ENCODE measurements around the gene KLF9. TPM values are rescaled to one million over a fixed set of nuclear protein-coding genes. Genes with fewer than 3 reads are reported as not detected.

Gene KLF9
- total and polyA plus RNA-seq, 2 donors (not counting 1 experiment from before 2014, with no cell fraction given) = 27.0 to 27.6 TPM

DNA sequence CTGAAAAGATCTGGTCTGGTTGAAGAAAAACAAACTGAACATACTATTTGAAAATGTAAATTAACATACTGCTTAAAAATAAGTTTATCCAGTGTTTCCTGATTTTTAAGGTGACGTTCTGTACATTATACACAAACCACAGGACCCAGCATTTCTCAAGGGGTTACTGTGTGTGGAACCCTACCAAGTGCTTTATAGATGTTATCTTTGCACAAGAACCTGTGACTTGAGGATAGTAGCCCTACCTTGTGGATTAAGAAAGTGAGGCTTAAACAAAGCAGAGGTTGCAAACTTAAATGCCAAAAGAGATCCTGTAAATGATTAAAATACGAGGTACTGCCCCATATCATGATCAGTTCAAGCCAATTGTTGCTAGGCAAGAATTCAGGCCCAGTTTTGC is 4.7 kb downstream of the KLF9 start:
- Histone ChIP-seq H3K36me3 (ENCODE audit: control insufficient read depth, insufficient read depth, low read length) (peaks cover 2% of the 10 kb centered on the region), H3K9me3 (ENCODE audit: control insufficient read depth, insufficient read depth, low read depth, low read length) (no peaks in the 10 kb centered on the region), H3K4me3 (replicated peaks in 1 of 4; ENCODE audit: control extremely low read depth in 1 of 4, insufficient read depth in 1 of 4, low read depth in 3 of 4, low read length in 4 of 4) (peak overlapping the region in 3 of 4 experiments; percentile 64 to 96 (median 96)), H2AFZ (ENCODE audit: low read length) (no peak overlapping the region), H3K4me1 (ENCODE audit: control insufficient read depth, extremely low read depth, insufficient read depth, low read length) (peaks cover 26% of the 10 kb centered on the region), H3K79me2 (ENCODE audit: control insufficient read depth, insufficient read depth, low read length) (peaks cover 58% of the 10 kb centered on the region), H4K20me1 (ENCODE audit: control insufficient read depth, extremely low read depth, insufficient read depth, low read length) (no peaks in the 10 kb centered on the region), H3K4me2 (ENCODE audit: extremely low read depth, insufficient read depth, low read length) (peak overlapping the region; percentile 49), H3K9ac (ENCODE audit: insufficient read depth, low read length) (peak overlapping the region; percentile 100), H3K27ac (ENCODE audit: insufficient read depth, low read length) (peak overlapping the region; percentile 99), H3K27me3 (ENCODE audit: control insufficient read depth, insufficient read depth, low read length) (no peaks in the 10 kb centered on the region)
- TF ChIP-seq EZH2 (IDR thresholded peaks at IDR 0.05; ENCODE audit: low read length, missing control alignments) = no peak
- no peak for TF ChIP-seq CTCF (conservative IDR thresholded peaks at IDR 0.05 in 1 of 2, IDR thresholded peaks at IDR 0.05 in 1 of 2; ENCODE audit: low read depth in 1 of 2, low read length in 2 of 2)
- DNase-seq (ENCODE audit: low read depth in 2 of 2) = peak in 1 of 2 donors; percentile 32

GRCh38 chr9:70409280-70409679 is 5.2 kb downstream of the KLF9 start:
- peak in 1 of 2 donors; percentile 54 for DNase-seq (ENCODE audit: low read depth in 2 of 2)
- Histone ChIP-seq H3K79me2 (ENCODE audit: control insufficient read depth, insufficient read depth, low read length) (peaks cover 63% of the 10 kb centered on the region), H4K20me1 (ENCODE audit: control insufficient read depth, extremely low read depth, insufficient read depth, low read length) (no peaks in the 10 kb centered on the region), H2AFZ (ENCODE audit: low read length) (no peak overlapping the region), H3K36me3 (ENCODE audit: control insufficient read depth, insufficient read depth, low read length) (peaks cover 2% of the 10 kb centered on the region), H3K9ac (ENCODE audit: insufficient read depth, low read length) (no peak overlapping the region), H3K27ac (ENCODE audit: insufficient read depth, low read length) (peak overlapping the region; percentile 99), H3K9me3 (ENCODE audit: control insufficient read depth, insufficient read depth, low read depth, low read length) (no peaks in the 10 kb centered on the region), H3K4me1 (ENCODE audit: control insufficient read depth, extremely low read depth, insufficient read depth, low read length) (peaks cover 26% of the 10 kb centered on the region), H3K4me3 (replicated peaks in 1 of 4; ENCODE audit: control extremely low read depth in 1 of 4, insufficient read depth in 1 of 4, low read depth in 3 of 4, low read length in 4 of 4) (peak overlapping the region in 2 of 4 experiments; percentile 96), H3K27me3 (ENCODE audit: control insufficient read depth, insufficient read depth, low read length) (no peaks in the 10 kb centered on the region), H3K4me2 (ENCODE audit: extremely low read depth, insufficient read depth, low read length) (peak overlapping the region; percentile 49)
- TF ChIP-seq CTCF (conservative IDR thresholded peaks at IDR 0.05 in 1 of 2, IDR thresholded peaks at IDR 0.05 in 1 of 2; ENCODE audit: low read depth in 1 of 2, low read length in 2 of 2) (no peak), EZH2 (IDR thresholded peaks at IDR 0.05; ENCODE audit: low read length, missing control alignments) (no peak)

- H3K4me3 ChIP-seq (replicated peaks in 1 of 4; ENCODE audit: control extremely low read depth in 1 of 4, insufficient read depth in 1 of 4, low read depth in 3 of 4, low read length in 4 of 4) = peak overlapping the region in 1 of 4 experiments; percentile 52
- H3K9ac ChIP-seq (ENCODE audit: insufficient read depth, low read length) = no peak overlapping the region
- H4K20me1 ChIP-seq (ENCODE audit: control insufficient read depth, extremely low read depth, insufficient read depth, low read length) = no peaks in the 10 kb centered on the region
- no peaks in the 10 kb centered on the region for H3K27me3 ChIP-seq (ENCODE audit: control insufficient read depth, insufficient read depth, low read length)
- no peak overlapping the region for H3K4me2 ChIP-seq (ENCODE audit: extremely low read depth, insufficient read depth, low read length)
- peaks cover 70% of the 10 kb centered on the region for H3K79me2 ChIP-seq (ENCODE audit: control insufficient read depth, insufficient read depth, low read length)
- TF ChIP-seq EZH2 (IDR thresholded peaks at IDR 0.05; ENCODE audit: low read length, missing control alignments) (no peak), CTCF (conservative IDR thresholded peaks at IDR 0.05 in 1 of 2, IDR thresholded peaks at IDR 0.05 in 1 of 2; ENCODE audit: low read depth in 1 of 2, low read length in 2 of 2) (no peak)
- H3K36me3 ChIP-seq (ENCODE audit: control insufficient read depth, insufficient read depth, low read length) = peaks cover 2% of the 10 kb centered on the region
- H3K9me3 ChIP-seq (ENCODE audit: control insufficient read depth, insufficient read depth, low read depth, low read length) = no peaks in the 10 kb centered on the region
- peaks cover 26% of the 10 kb centered on the region for H3K4me1 ChIP-seq (ENCODE audit: control insufficient read depth, extremely low read depth, insufficient read depth, low read length)
- H2AFZ ChIP-seq (ENCODE audit: low read length) = no peak overlapping the region
- H3K27ac ChIP-seq (ENCODE audit: insufficient read depth, low read length) = peak overlapping the region; percentile 86
- DNase-seq (ENCODE audit: low read depth in 2 of 2) = peak in 1 of 2 donors; percentile 63
Measured at GRCh38 chr9:70408393-70409040, 5.9 kb downstream of the KLF9 start.

All from fibroblast of lung (primary cell).